Dendritic cell treated with granulocyte-macrophage colony-stimulating factor and Interleukin-4, amounts not matched to agents 40 ng/mL and 50 ng/mL, for 4 days (primary cell): Measurements from ENCODE around the gene ARHGAP32.
"Not testable (repeated sequence)": the region's sequence is repeated elsewhere in the genome, so short reads cannot be mapped to it uniquely, and the experiment has no call there.

Source experiments
- H3K27ac Mint-ChIP-seq: one replicate; pipeline ENCODE4 v1.8.0; 2022; ENCODE audit warnings: mild to moderate bottlenecking, mixed read lengths
- H3K27me3 Mint-ChIP-seq: one replicate; pipeline ENCODE4 v1.8.0; 2022; ENCODE audit warnings: mild to moderate bottlenecking, mixed read lengths
- H3K36me3 Mint-ChIP-seq: one replicate; pipeline ENCODE4 v1.8.0; 2022; ENCODE audit warnings: low read depth, mixed read lengths
- H3K4me1 Mint-ChIP-seq: one replicate; pipeline ENCODE4 v1.8.0; 2022; ENCODE audit warnings: low read depth, mixed read lengths
- H3K4me3 Mint-ChIP-seq: one replicate; pipeline ENCODE4 v1.8.0; 2022; ENCODE audit warnings: mild to moderate bottlenecking, moderate library complexity, mixed read lengths
- H3K9me3 Mint-ChIP-seq: one replicate; pipeline ENCODE4 v1.8.0; 2022; ENCODE audit warnings: mixed read lengths
- intact Hi-C: fragments of 100-400 bp; cut with micrococcal nuclease; formaldehyde crosslinking; loops from one replicate; pipeline ENCODE4 v1.15.0; 2022

The ARHGAP32 gene

GRCh38 chr11:129167315-129167714 is 24.8 kb downstream of the ARHGAP32 start:
- no peak overlapping the region for H3K27ac Mint-ChIP-seq
- no peaks in the 10 kb centered on the region for H3K36me3 Mint-ChIP-seq
- no peak overlapping the region for H3K4me3 Mint-ChIP-seq
- intact Hi-C loops: no loop called here
- H3K9me3 Mint-ChIP-seq: peaks cover 30% of the 10 kb centered on the region
- no peaks in the 10 kb centered on the region for H3K4me1 Mint-ChIP-seq
- no peaks in the 10 kb centered on the region for H3K27me3 Mint-ChIP-seq

GRCh38 chr11:129163714-129164164 is 28.4 kb downstream of the ARHGAP32 start:
- peaks cover 28% of the 10 kb centered on the region for H3K9me3 Mint-ChIP-seq
- H3K4me1 Mint-ChIP-seq: no peaks in the 10 kb centered on the region
- no peak overlapping the region for H3K4me3 Mint-ChIP-seq
- no peaks in the 10 kb centered on the region for H3K27me3 Mint-ChIP-seq
- intact Hi-C loops: no loop called here
- H3K27ac Mint-ChIP-seq: no peak overlapping the region
- H3K36me3 Mint-ChIP-seq: no peaks in the 10 kb centered on the region

- intact Hi-C loops, H3K4me3 Mint-ChIP-seq, H3K27me3 Mint-ChIP-seq, H3K4me1 Mint-ChIP-seq, H3K27ac Mint-ChIP-seq, H3K36me3 Mint-ChIP-seq: not testable (repeated sequence)
- H3K9me3 Mint-ChIP-seq: peaks cover 50% of the 10 kb centered on the region
Observed at GRCh38 chr11:129157080-129157479, 35.0 kb downstream of the ARHGAP32 start.

GRCh38 chr11:129155745-129156144 is 36.4 kb downstream of the ARHGAP32 start:
- Mint-ChIP-seq H3K27ac (no peak overlapping the region), H3K36me3 (no peaks in the 10 kb centered on the region), H3K4me1 (no peaks in the 10 kb centered on the region), H3K4me3 (no peak overlapping the region), H3K27me3 (no peaks in the 10 kb centered on the region), H3K9me3 (peaks cover 64% of the 10 kb centered on the region)
- intact Hi-C loops: no loop called here

GRCh38 chr11:129148487-129148886 is 43.6 kb downstream of the ARHGAP32 start:
- intact Hi-C loops: no loop called here
- H3K4me1 Mint-ChIP-seq: no peaks in the 10 kb centered on the region
- no peak overlapping the region for H3K27ac Mint-ChIP-seq
- no peak overlapping the region for H3K4me3 Mint-ChIP-seq
- H3K9me3 Mint-ChIP-seq: peaks cover 48% of the 10 kb centered on the region
- H3K36me3 Mint-ChIP-seq: no peaks in the 10 kb centered on the region
- H3K27me3 Mint-ChIP-seq: no peaks in the 10 kb centered on the region

GRCh38 chr11:129146191-129146590 is 45.9 kb downstream of the ARHGAP32 start:
- H3K36me3 Mint-ChIP-seq: no peaks in the 10 kb centered on the region
- intact Hi-C loops: no loop called here
- no peak overlapping the region for H3K27ac Mint-ChIP-seq

GRCh38 chr11:129145276-129145675 is 46.8 kb downstream of the ARHGAP32 start:
- Mint-ChIP-seq H3K4me1 (no peaks in the 10 kb centered on the region), H3K27me3 (no peaks in the 10 kb centered on the region), H3K9me3 (peaks cover 18% of the 10 kb centered on the region), H3K36me3 (no peaks in the 10 kb centered on the region), H3K27ac (no peak overlapping the region), H3K4me3 (no peak overlapping the region)
- intact Hi-C loops: no loop called here

More at GRCh38 chr11:129146191-129146590, 45.9 kb downstream of the ARHGAP32 start:
- Mint-ChIP-seq H3K27me3 (no peaks in the 10 kb centered on the region), H3K4me1 (no peaks in the 10 kb centered on the region), H3K9me3 (peaks cover 27% of the 10 kb centered on the region), H3K4me3 (no peak overlapping the region)

- Mint-ChIP-seq H3K27ac (no peak overlapping the region), H3K9me3 (peaks cover 16% of the 10 kb centered on the region), H3K4me3 (no peak overlapping the region), H3K27me3 (no peaks in the 10 kb centered on the region), H3K36me3 (no peaks in the 10 kb centered on the region), H3K4me1 (no peaks in the 10 kb centered on the region)
- intact Hi-C loops: no loop called here
Observed at GRCh38 chr11:129144256-129144655, 47.9 kb downstream of the ARHGAP32 start.

GRCh38 chr11:129143335-129143734 is 48.8 kb downstream of the ARHGAP32 start:
- H3K4me1 Mint-ChIP-seq: no peaks in the 10 kb centered on the region

GRCh38 chr11:129141748-129142523 is 50.2 kb downstream of the ARHGAP32 start:
- no peaks in the 10 kb centered on the region for H3K4me1 Mint-ChIP-seq
- H3K27ac Mint-ChIP-seq: no peak overlapping the region
- intact Hi-C loops: no loop called here
- no peaks in the 10 kb centered on the region for H3K36me3 Mint-ChIP-seq
- no peak overlapping the region for H3K4me3 Mint-ChIP-seq
- H3K27me3 Mint-ChIP-seq: no peaks in the 10 kb centered on the region
- peaks cover 9% of the 10 kb centered on the region for H3K9me3 Mint-ChIP-seq

More at GRCh38 chr11:129143335-129143734, 48.8 kb downstream of the ARHGAP32 start:
- intact Hi-C loops: no loop called here
- Mint-ChIP-seq H3K36me3 (no peaks in the 10 kb centered on the region), H3K4me3 (no peak overlapping the region), H3K9me3 (peaks cover 9% of the 10 kb centered on the region), H3K27me3 (no peaks in the 10 kb centered on the region), H3K27ac (no peak overlapping the region)

- Mint-ChIP-seq H3K4me1 (no peaks in the 10 kb centered on the region), H3K4me3 (no peak overlapping the region), H3K27me3 (no peaks in the 10 kb centered on the region), H3K27ac (no peak overlapping the region), H3K36me3 (no peaks in the 10 kb centered on the region), H3K9me3 (peaks cover 21% of the 10 kb centered on the region)
- intact Hi-C loops: no loop called here
Observed at GRCh38 chr11:129131316-129131715, 60.8 kb downstream of the ARHGAP32 start.

- intact Hi-C loops, H3K27me3 Mint-ChIP-seq, H3K4me3 Mint-ChIP-seq, H3K4me1 Mint-ChIP-seq, H3K36me3 Mint-ChIP-seq, H3K27ac Mint-ChIP-seq: not testable (repeated sequence)
- peaks cover 21% of the 10 kb centered on the region for H3K9me3 Mint-ChIP-seq
Observed at GRCh38 chr11:129128881-129129620, 63.1 kb downstream of the ARHGAP32 start.

GRCh38 chr11:129119036-129119435 is 73.1 kb downstream of the ARHGAP32 start:
- H3K27me3 Mint-ChIP-seq: no peaks in the 10 kb centered on the region
- intact Hi-C loops: no loop called here
- no peaks in the 10 kb centered on the region for H3K9me3 Mint-ChIP-seq
- H3K36me3 Mint-ChIP-seq: peaks cover 7% of the 10 kb centered on the region
- no peak overlapping the region for H3K27ac Mint-ChIP-seq
- H3K4me1 Mint-ChIP-seq: no peaks in the 10 kb centered on the region
- H3K4me3 Mint-ChIP-seq: no peak overlapping the region

GRCh38 chr11:129117595-129118350 is 74.4 kb downstream of the ARHGAP32 start:
- Mint-ChIP-seq H3K9me3 (no peaks in the 10 kb centered on the region), H3K36me3 (peaks cover 7% of the 10 kb centered on the region), H3K4me3 (no peak overlapping the region), H3K4me1 (no peaks in the 10 kb centered on the region), H3K27me3 (no peaks in the 10 kb centered on the region), H3K27ac (no peak overlapping the region)
- intact Hi-C loops: loop anchor here (1.0 kb wide), 2 partner anchors 215 to 634 kb away; no protein-coding TSS in a partner anchor
